Activated T-helper 17 cell treated with anti-CD3 and anti-CD28 coated beads, Interleukin-2, amount 50 U/mL, for 72 hours (primary cell): ENCODE measurements around the gene CTNNA3. TPM values are rescaled to one million over a fixed set of nuclear protein-coding genes. Genes with fewer than 3 reads are reported as not detected.
A peak's percentile ranks its signal among the peaks of the same experiment; 100 is the strongest.

Source experiments
- ATAC-seq: fragments of 150-1000 bp; cut with Tn5 transposase; replicated peaks from 2 replicates; pipeline ENCODE4 v1.10.0; 2021; ENCODE audit warnings: mild to moderate bottlenecking, moderate library complexity
- H3K27ac Mint-ChIP-seq: one replicate; pipeline ENCODE4 v1.8.0; 2022; ENCODE audit warnings: mixed read lengths
- H3K27me3 Mint-ChIP-seq: one replicate; pipeline ENCODE4 v1.8.0; 2022; ENCODE audit warnings: mixed read lengths
- H3K36me3 Mint-ChIP-seq: one replicate; pipeline ENCODE4 v1.8.0; 2022; ENCODE audit warnings: low read depth, mild to moderate bottlenecking, mixed read lengths
- H3K4me1 Mint-ChIP-seq: one replicate; pipeline ENCODE4 v1.8.0; 2022; ENCODE audit warnings: mixed read lengths
- H3K4me3 Mint-ChIP-seq: one replicate; pipeline ENCODE4 v1.8.0; 2022; ENCODE audit warnings: mild to moderate bottlenecking, mixed read lengths
- H3K9me3 Mint-ChIP-seq: one replicate; pipeline ENCODE4 v1.8.0; 2022; ENCODE audit warnings: mixed read lengths
- total RNA-seq, 2 donors: library from RNA; stranded (reverse); gene quantifications; one replicate each; pipeline ENCODE4 v1.2.3, GENCODE V29; 2022

CTNNA3 gene
- total RNA-seq, 2 donors from 2014 or later: 5.7 TPM; not detected in 1

GRCh38 chr10:66990143-66990830, 705.7 kb downstream of the CTNNA3 start:
- ATAC-seq: peak; percentile 42
- Mint-ChIP-seq H3K27ac (no peak overlapping the region), H3K9me3 (peaks cover 5% of the 10 kb centered on the region), H3K27me3 (no peaks in the 10 kb centered on the region), H3K4me3 (no peak overlapping the region), H3K36me3 (no peaks in the 10 kb centered on the region), H3K4me1 (no peaks in the 10 kb centered on the region)

- no peaks in the 10 kb centered on the region for H3K4me1 Mint-ChIP-seq
- peaks cover 4% of the 10 kb centered on the region for H3K27me3 Mint-ChIP-seq
- ATAC-seq: no peak
- peaks cover 5% of the 10 kb centered on the region for H3K9me3 Mint-ChIP-seq
- no peak overlapping the region for H3K27ac Mint-ChIP-seq
- no peak overlapping the region for H3K4me3 Mint-ChIP-seq
- no peaks in the 10 kb centered on the region for H3K36me3 Mint-ChIP-seq
These were observed 712.5 kb downstream of the CTNNA3 start for GRCh38 chr10:66983475-66983818.

- Mint-ChIP-seq H3K27me3 (peaks cover 4% of the 10 kb centered on the region), H3K4me3 (no peak overlapping the region), H3K27ac (no peak overlapping the region), H3K36me3 (no peaks in the 10 kb centered on the region), H3K9me3 (peaks cover 5% of the 10 kb centered on the region), H3K4me1 (no peaks in the 10 kb centered on the region)
- no peak for ATAC-seq
These were observed 713.1 kb downstream of the CTNNA3 start for GRCh38 chr10:66982792-66983474.

GRCh38 chr10:66982053-66982420, 714.0 kb downstream of the CTNNA3 start:
- Mint-ChIP-seq H3K36me3 (no peaks in the 10 kb centered on the region), H3K4me1 (no peaks in the 10 kb centered on the region), H3K27me3 (peaks cover 4% of the 10 kb centered on the region), H3K27ac (no peak overlapping the region), H3K9me3 (peaks cover 5% of the 10 kb centered on the region), H3K4me3 (no peak overlapping the region)
- no peak for ATAC-seq

GRCh38 chr10:66981361-66982052, 714.5 kb downstream of the CTNNA3 start:
- Mint-ChIP-seq H3K4me1 (no peaks in the 10 kb centered on the region), H3K9me3 (no peaks in the 10 kb centered on the region), H3K27ac (no peak overlapping the region), H3K27me3 (peaks cover 4% of the 10 kb centered on the region), H3K4me3 (no peak overlapping the region), H3K36me3 (no peaks in the 10 kb centered on the region)
- no peak for ATAC-seq

- no peaks in the 10 kb centered on the region for H3K9me3 Mint-ChIP-seq
- no peak overlapping the region for H3K27ac Mint-ChIP-seq
- H3K4me1 Mint-ChIP-seq: no peaks in the 10 kb centered on the region
- peaks cover 4% of the 10 kb centered on the region for H3K27me3 Mint-ChIP-seq
- ATAC-seq: no peak
- no peak overlapping the region for H3K4me3 Mint-ChIP-seq
- H3K36me3 Mint-ChIP-seq: no peaks in the 10 kb centered on the region
These were observed 715.7 kb downstream of the CTNNA3 start for GRCh38 chr10:66980246-66980815.

- Mint-ChIP-seq H3K27me3 (peaks cover 4% of the 10 kb centered on the region), H3K4me1 (no peaks in the 10 kb centered on the region), H3K36me3 (no peaks in the 10 kb centered on the region), H3K9me3 (no peaks in the 10 kb centered on the region), H3K27ac (no peak overlapping the region), H3K4me3 (no peak overlapping the region)
- no peak for ATAC-seq
These were observed 731.0 kb downstream of the CTNNA3 start for GRCh38 chr10:66964946-66965345.

- Mint-ChIP-seq H3K9me3 (no peaks in the 10 kb centered on the region), H3K36me3 (no peaks in the 10 kb centered on the region), H3K4me3 (no peak overlapping the region), H3K4me1 (no peaks in the 10 kb centered on the region), H3K27me3 (peaks cover 3% of the 10 kb centered on the region), H3K27ac (no peak overlapping the region)
- ATAC-seq: no peak
These were observed 737.5 kb downstream of the CTNNA3 start for GRCh38 chr10:66958466-66958865.

GRCh38 chr10:66951896-66952295, 744.1 kb downstream of the CTNNA3 start:
- ATAC-seq: no peak
- Mint-ChIP-seq H3K4me3 (no peak overlapping the region), H3K27me3 (no peaks in the 10 kb centered on the region), H3K9me3 (no peaks in the 10 kb centered on the region), H3K36me3 (no peaks in the 10 kb centered on the region), H3K4me1 (no peaks in the 10 kb centered on the region), H3K27ac (no peak overlapping the region)

GRCh38 chr10:66943590-66943989, 752.4 kb downstream of the CTNNA3 start:
- Mint-ChIP-seq H3K36me3 (no peaks in the 10 kb centered on the region), H3K4me1 (no peaks in the 10 kb centered on the region), H3K4me3 (no peak overlapping the region), H3K27ac (no peak overlapping the region), H3K27me3 (peaks cover 3% of the 10 kb centered on the region), H3K9me3 (no peaks in the 10 kb centered on the region)
- ATAC-seq: no peak

GRCh38 chr10:66942407-66942806, 753.6 kb downstream of the CTNNA3 start:
- H3K4me1 Mint-ChIP-seq: no peaks in the 10 kb centered on the region
- no peak overlapping the region for H3K4me3 Mint-ChIP-seq
- H3K27ac Mint-ChIP-seq: no peak overlapping the region
- no peaks in the 10 kb centered on the region for H3K9me3 Mint-ChIP-seq
- H3K27me3 Mint-ChIP-seq: peaks cover 3% of the 10 kb centered on the region
- ATAC-seq: no peak
- H3K36me3 Mint-ChIP-seq: no peaks in the 10 kb centered on the region

- Mint-ChIP-seq H3K9me3 (no peaks in the 10 kb centered on the region), H3K4me3 (no peak overlapping the region), H3K4me1 (no peaks in the 10 kb centered on the region), H3K36me3 (no peaks in the 10 kb centered on the region), H3K27ac (no peak overlapping the region), H3K27me3 (peaks cover 3% of the 10 kb centered on the region)
- ATAC-seq: no peak
These were observed 754.5 kb downstream of the CTNNA3 start for GRCh38 chr10:66941491-66941890.

GRCh38 chr10:66940965-66941364, 755.0 kb downstream of the CTNNA3 start:
- Mint-ChIP-seq H3K27ac (no peak overlapping the region), H3K4me1 (no peaks in the 10 kb centered on the region), H3K27me3 (peaks cover 3% of the 10 kb centered on the region)

GRCh38 chr10:66934711-66935110, 761.3 kb downstream of the CTNNA3 start:
- Mint-ChIP-seq H3K4me3 (no peak overlapping the region), H3K27me3 (peaks cover under 1% of the 10 kb centered on the region), H3K9me3 (no peaks in the 10 kb centered on the region), H3K27ac (no peak overlapping the region), H3K36me3 (no peaks in the 10 kb centered on the region), H3K4me1 (no peaks in the 10 kb centered on the region)
- ATAC-seq: no peak

More at GRCh38 chr10:66940965-66941364, 755.0 kb downstream of the CTNNA3 start:
- no peak for ATAC-seq
- Mint-ChIP-seq H3K9me3 (no peaks in the 10 kb centered on the region), H3K36me3 (no peaks in the 10 kb centered on the region), H3K4me3 (no peak overlapping the region)

GRCh38 chr10:66931949-66932343, 764.0 kb downstream of the CTNNA3 start:
- H3K27me3 Mint-ChIP-seq: peaks cover 26% of the 10 kb centered on the region
- no peaks in the 10 kb centered on the region for H3K36me3 Mint-ChIP-seq
- ATAC-seq: no peak
- no peak overlapping the region for H3K27ac Mint-ChIP-seq
- H3K9me3 Mint-ChIP-seq: no peaks in the 10 kb centered on the region
- H3K4me3 Mint-ChIP-seq: no peak overlapping the region
- H3K4me1 Mint-ChIP-seq: no peaks in the 10 kb centered on the region
